ENCODE measurements around the gene PLCG2.
A peak's percentile ranks its signal among the peaks of the same experiment; 100 is the strongest.

Gene PLCG2

DNA sequence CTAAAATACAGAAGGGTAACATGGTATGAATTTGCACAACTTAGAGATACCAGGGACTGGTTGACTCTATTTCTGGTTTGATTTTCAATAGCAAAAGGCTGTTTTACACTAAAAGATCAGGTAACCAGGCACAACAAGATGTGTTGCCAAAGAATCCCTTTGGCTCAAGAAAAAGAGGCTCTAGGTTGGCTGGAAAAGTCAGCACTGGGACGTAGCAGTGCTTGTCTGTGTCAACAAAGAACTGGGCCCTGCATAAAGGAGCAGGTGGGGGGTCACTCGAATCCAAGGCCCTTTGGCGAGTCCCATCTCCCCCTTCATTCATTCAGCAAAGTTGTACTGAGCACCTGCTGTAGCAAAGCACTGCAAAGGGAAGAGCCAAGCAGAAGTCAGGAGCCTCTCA, 213.8 kb downstream of the PLCG2 start:
- DNase-seq (ENCODE audit: extremely low read depth, low read depth), result no peak
- no peak overlapping the region for H3K4me3 ChIP-seq (replicated peaks; ENCODE audit: low read depth, low read length)
- TF ChIP-seq, protein P1, sequence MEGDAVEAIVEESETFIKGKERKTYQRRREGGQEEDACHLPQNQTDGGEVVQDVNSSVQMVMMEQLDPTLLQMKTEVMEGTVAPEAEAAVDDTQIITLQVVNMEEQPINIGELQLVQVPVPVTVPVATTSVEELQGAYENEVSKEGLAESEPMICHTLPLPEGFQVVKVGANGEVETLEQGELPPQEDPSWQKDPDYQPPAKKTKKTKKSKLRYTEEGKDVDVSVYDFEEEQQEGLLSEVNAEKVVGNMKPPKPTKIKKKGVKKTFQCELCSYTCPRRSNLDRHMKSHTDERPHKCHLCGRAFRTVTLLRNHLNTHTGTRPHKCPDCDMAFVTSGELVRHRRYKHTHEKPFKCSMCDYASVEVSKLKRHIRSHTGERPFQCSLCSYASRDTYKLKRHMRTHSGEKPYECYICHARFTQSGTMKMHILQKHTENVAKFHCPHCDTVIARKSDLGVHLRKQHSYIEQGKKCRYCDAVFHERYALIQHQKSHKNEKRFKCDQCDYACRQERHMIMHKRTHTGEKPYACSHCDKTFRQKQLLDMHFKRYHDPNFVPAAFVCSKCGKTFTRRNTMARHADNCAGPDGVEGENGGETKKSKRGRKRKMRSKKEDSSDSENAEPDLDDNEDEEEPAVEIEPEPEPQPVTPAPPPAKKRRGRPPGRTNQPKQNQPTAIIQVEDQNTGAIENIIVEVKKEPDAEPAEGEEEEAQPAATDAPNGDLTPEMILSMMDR (IDR thresholded peaks at IDR 0.05; ENCODE audit: low read depth, low read length, missing control alignments), result no peak

DNA sequence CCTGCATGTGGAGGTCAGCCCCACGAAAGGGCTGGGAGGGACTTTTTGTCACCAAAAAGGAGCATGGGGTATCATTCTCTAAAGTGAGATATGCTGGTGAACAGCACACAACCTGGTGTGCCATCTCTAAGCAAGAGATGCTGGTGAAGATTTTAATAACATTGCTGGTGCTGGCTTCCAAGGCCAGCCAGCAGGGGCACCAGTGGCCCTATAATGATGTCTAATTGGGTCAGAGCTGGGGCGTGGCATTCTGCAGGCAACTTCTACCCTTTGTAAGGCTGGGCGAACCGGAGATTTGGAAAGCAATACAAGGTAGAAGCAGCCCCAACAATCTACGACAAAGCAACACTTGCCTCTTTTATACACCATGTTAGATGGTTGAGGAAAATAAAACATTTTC, 215.4 kb downstream of the PLCG2 start:
- TF ChIP-seq, protein P1 (IDR thresholded peaks at IDR 0.05; ENCODE audit: low read depth, low read length, missing control alignments), result peak; percentile 24
- DNase-seq (ENCODE audit: extremely low read depth, low read depth), result no peak
- H3K4me3 ChIP-seq (replicated peaks; ENCODE audit: low read depth, low read length), result no peak overlapping the region

DNA sequence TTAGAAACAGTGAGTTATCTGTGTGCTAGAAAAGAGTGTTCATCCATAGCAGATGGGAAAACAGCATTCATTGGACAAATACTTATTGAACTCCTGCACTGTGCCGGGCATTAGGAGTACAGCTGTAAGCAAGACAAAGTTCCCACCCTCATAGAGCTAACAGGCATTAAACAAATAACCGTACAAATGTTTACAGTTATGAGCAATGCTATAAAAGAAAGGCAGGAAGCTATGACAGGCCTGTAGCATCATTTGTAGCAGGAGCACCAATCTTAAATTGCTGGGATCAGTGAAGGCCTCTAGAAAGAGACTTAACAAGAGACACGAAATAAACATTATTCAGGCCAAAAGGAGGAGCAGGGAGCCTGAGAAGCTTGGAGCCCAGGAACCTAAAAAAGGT, 216.6 kb downstream of the PLCG2 start:
- TF ChIP-seq, protein P1 (IDR thresholded peaks at IDR 0.05; ENCODE audit: low read depth, low read length, missing control alignments), result no peak
- DNase-seq (ENCODE audit: extremely low read depth, low read depth), result no peak

DNA sequence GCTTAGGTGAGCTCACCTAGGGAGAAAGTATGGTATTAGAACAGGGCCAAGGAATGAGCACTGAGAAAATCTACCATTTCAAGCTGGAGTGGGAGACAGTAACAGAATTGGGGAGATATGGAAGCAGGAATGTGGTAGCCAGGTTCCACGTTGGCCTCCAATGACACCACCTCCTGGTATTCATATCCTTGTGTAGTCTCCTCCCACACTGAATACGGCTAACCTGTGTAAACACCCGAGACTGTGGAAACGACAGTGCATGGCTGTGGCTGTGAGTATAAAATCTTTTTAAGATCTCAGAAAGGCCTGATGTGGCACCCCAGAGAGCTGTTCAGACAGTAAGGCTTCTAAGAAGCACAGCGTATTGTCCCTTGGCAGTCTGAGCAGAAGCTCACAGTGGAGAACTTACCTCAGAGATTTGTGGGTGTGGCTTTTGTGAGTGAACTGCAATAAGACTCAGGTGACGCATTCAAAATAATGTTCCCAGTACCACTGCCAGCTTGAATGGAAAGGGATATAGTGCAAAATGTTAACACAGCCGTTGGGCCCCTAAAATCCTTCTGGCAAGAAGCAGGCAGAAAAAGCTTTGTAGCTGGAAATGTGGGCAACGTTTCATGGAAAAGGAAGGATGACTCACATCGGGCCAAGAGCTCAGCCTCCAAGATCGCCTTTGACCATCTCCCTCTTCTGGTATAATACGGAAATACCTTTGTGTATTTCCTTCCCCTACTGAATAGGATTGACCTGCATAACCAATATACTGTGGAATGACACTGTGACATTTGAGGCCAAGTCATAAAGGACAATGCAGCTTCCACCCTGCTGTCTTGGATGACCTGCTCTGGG, 217.8 kb downstream of the PLCG2 start:
- peak; percentile 20 for DNase-seq (ENCODE audit: extremely low read depth, low read depth)
- TF ChIP-seq, protein P1 (IDR thresholded peaks at IDR 0.05; ENCODE audit: low read depth, low read length, missing control alignments), result peak; percentile 27
- no peak overlapping the region for H3K4me3 ChIP-seq (replicated peaks; ENCODE audit: low read depth, low read length)

More for the DNA sequence above, 216.6 kb downstream of the PLCG2 start:
- H3K4me3 ChIP-seq (replicated peaks; ENCODE audit: low read depth, low read length), result no peak overlapping the region

DNA sequence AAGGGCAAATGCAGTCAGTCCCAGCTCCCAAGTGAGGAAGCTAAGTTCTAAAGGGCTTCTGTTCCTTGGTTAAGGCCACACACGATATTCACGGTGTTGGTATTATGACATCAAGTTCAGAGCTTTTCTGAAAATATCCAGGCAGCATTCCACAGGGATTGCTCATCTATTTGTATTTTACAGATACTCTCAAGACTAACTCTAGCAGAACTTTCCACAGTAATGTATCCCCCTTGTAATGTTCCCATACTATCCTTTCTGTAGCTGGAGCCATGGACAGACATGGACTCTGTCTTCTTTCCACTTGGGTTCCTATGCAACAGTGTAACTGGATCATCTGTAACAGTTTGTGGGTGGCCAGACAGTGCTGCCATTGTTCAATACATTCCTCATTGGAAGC, 218.6 kb downstream of the PLCG2 start:
- TF ChIP-seq, protein P1 (IDR thresholded peaks at IDR 0.05; ENCODE audit: low read depth, low read length, missing control alignments), result no peak
- no peak overlapping the region for H3K4me3 ChIP-seq (replicated peaks; ENCODE audit: low read depth, low read length)
- no peak for DNase-seq (ENCODE audit: extremely low read depth, low read depth)

DNA sequence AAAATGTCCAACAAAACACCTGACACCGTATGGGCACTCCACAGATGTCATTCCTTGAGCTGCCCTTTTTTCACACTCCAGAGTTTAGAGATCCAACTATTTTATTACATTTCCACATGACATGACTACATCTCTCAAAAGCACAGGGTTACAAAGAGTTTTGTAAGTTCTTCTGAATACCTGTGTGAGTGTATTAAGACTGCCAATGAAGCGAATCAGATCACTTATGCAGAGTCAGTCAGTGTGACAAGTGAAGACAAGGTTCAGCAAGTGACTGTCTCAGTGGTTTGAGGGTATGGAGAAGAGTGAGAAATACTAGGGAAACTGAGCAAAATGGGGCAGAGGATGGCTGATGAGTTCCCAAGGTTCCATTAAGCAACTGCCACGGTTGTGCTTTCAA, 223.7 kb downstream of the PLCG2 start:
- TF ChIP-seq, protein P1 (IDR thresholded peaks at IDR 0.05; ENCODE audit: low read depth, low read length, missing control alignments), result no peak
- no peak overlapping the region for H3K4me3 ChIP-seq (replicated peaks; ENCODE audit: low read depth, low read length)
- no peak for DNase-seq (ENCODE audit: extremely low read depth, low read depth)

Data from HFF-Myc (cell line).